ENCODE results near the gene ABI3BP. TPM values are rescaled to one million over a fixed set of nuclear protein-coding genes. Genes with fewer than 3 reads are reported as not detected.

Gene ABI3BP
- total and polyA plus RNA-seq, 4 donors = 5.4 to 49.5 (median 39.3) TPM

DNA sequence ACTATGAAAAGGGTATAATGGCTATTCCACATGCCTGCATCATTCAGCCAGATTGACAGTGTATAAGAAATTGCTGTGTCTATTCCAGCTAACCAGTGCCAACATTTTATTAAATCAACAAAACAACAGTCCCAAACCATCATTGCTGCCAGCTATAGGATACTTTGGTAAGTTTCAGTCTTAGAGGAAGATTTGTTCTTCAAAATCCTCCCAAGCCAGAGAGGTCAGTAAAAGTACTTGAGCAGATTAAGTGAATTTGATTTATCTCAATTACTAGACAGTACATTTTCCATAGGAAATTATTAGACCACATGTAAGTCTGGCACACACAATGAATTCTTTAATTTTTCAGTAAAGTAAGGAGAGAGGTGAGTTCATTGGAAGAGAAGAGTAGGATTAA, 233.3 kb downstream of the ABI3BP start:
- DNase-seq (ENCODE audit: low read depth in 4 of 6, low spot score in 6 of 6) = no peak
- Histone ChIP-seq H3K4me3 (ENCODE audit: low read depth, low read length) (no peak overlapping the region), H3K36me3 (ENCODE audit: control insufficient read depth, insufficient read depth, low read length) (no peaks in the 10 kb centered on the region), H3K9me3 (ENCODE audit: control insufficient read depth, insufficient read depth, low read length) (no peaks in the 10 kb centered on the region), H3K4me1 (ENCODE audit: control insufficient read depth, insufficient read depth, low read length) (no peaks in the 10 kb centered on the region), H3K27ac (ENCODE audit: low read depth, low read length) (no peak overlapping the region), H3K27me3 (ENCODE audit: control insufficient read depth, insufficient read depth, low read length) (no peaks in the 10 kb centered on the region)

DNA sequence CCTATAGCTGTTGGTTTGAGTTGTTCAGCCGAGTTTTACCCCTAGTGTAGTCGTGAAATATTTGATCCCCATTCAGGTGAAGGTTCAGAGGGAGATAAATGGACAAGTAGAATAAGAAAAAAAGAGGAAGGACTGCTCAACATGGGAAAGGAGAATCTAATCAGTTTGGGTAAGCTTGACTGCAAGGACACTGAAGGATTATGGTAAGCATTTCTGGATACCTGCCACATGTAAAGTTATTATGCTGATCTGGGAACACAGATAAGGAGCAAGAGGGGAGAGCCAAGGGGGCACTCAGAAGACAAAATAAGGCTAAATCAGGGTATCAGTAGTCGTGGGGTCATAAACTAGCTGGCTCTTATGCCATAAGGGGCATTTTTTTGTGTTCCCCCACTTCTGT, 234.1 kb downstream of the ABI3BP start:
- no peak for DNase-seq (ENCODE audit: low read depth in 4 of 6, low spot score in 6 of 6)

GRCh38 chr3:100756441-100756840, 236.8 kb downstream of the ABI3BP start:
- H3K27me3 ChIP-seq (ENCODE audit: control insufficient read depth, insufficient read depth, low read length) = no peaks in the 10 kb centered on the region
- H3K4me3 ChIP-seq (ENCODE audit: low read depth, low read length) = no peak overlapping the region
- DNase-seq (ENCODE audit: low read depth in 4 of 6, low spot score in 6 of 6) = peak in 3 of 6 donors; percentile 2 to 52 (median 38)
- no peaks in the 10 kb centered on the region for H3K4me1 ChIP-seq (ENCODE audit: control insufficient read depth, insufficient read depth, low read length)
- no peaks in the 10 kb centered on the region for H3K36me3 ChIP-seq (ENCODE audit: control insufficient read depth, insufficient read depth, low read length)
- no peak overlapping the region for H3K27ac ChIP-seq (ENCODE audit: low read depth, low read length)
- H3K9me3 ChIP-seq (ENCODE audit: control insufficient read depth, insufficient read depth, low read length) = no peaks in the 10 kb centered on the region
- 45% methylated on average over 1 of the region's 2 CpGs for whole genome bisulfite sequencing (ENCODE audit: insufficient coverage)

More for the DNA sequence above, 234.1 kb downstream of the ABI3BP start:
- H3K36me3 ChIP-seq (ENCODE audit: control insufficient read depth, insufficient read depth, low read length) = no peaks in the 10 kb centered on the region
- H3K27ac ChIP-seq (ENCODE audit: low read depth, low read length) = no peak overlapping the region
- H3K4me1 ChIP-seq (ENCODE audit: control insufficient read depth, insufficient read depth, low read length) = no peaks in the 10 kb centered on the region
- H3K9me3 ChIP-seq (ENCODE audit: control insufficient read depth, insufficient read depth, low read length) = no peaks in the 10 kb centered on the region
- WGBS (ENCODE audit: insufficient coverage) = 86% methylated on average over 3 of the region's 3 CpGs
- no peak overlapping the region for H3K4me3 ChIP-seq (ENCODE audit: low read depth, low read length)
- H3K27me3 ChIP-seq (ENCODE audit: control insufficient read depth, insufficient read depth, low read length) = no peaks in the 10 kb centered on the region

DNA sequence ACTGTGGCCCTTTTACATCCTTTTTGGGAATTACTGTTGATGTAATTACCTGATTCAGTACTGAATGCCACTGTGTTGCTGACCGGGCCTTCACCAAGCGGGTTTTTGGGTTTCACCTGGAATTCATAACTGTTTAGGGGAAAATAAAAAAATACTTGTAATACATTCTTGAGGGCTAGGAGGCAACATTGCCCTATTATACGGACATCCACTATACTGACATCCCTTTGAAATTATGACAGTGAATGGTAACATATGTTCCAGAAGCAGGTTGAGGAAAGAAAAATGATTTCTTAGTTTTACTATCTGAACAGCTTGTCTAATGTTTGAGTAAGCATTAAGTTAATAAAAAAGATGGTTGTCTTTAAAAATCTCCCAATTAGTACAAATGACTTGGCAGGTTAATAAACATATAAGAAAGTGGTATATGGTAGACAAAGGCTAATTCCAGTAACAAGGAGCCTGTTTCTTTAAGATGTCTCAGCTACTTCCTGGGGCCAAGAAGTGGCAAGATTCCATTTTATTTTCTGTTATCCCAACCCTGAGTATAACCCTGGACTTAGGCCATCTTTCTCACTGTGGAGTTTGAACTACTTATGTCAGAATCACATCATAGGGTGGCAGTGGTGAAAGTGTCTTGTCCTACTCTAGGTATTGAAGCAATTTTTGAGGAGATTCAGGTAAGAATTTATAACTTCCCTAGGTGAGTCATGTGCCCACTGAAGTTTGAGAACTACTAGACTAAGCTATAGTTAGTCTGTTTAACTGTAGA, 238.5 kb downstream of the ABI3BP start:
- Histone ChIP-seq H3K4me3 (ENCODE audit: low read depth, low read length) (no peak overlapping the region), H3K36me3 (ENCODE audit: control insufficient read depth, insufficient read depth, low read length) (no peaks in the 10 kb centered on the region), H3K27ac (ENCODE audit: low read depth, low read length) (no peak overlapping the region), H3K27me3 (ENCODE audit: control insufficient read depth, insufficient read depth, low read length) (no peaks in the 10 kb centered on the region), H3K4me1 (ENCODE audit: control insufficient read depth, insufficient read depth, low read length) (no peaks in the 10 kb centered on the region), H3K9me3 (ENCODE audit: control insufficient read depth, insufficient read depth, low read length) (no peaks in the 10 kb centered on the region)
- peak in 1 of 6 donors; percentile 26 for DNase-seq (ENCODE audit: low read depth in 4 of 6, low spot score in 6 of 6)
- WGBS (ENCODE audit: insufficient coverage) = no CpG with 5 or more reads among the region's 3 CpGs

DNA sequence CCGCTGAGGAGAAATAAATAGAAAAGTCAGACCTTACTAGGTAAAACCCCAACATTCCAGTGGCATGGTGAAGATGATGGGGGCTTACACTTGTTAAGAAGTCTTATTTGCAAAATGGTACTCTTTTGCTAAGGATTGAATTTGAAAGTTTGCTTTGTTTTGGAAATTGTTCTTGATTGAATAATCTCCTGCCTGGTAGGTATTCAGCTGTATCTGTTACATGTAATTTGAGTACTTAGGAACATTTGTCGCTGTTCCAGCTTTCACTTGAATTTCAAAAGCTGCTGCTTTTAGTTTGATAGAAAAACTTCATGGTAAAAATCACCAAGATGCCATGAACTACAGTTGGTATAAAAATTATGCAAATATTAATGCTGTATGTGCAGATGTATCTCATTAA, 239.4 kb downstream of the ABI3BP start:
- H3K4me1 ChIP-seq (ENCODE audit: control insufficient read depth, insufficient read depth, low read length) = no peaks in the 10 kb centered on the region
- H3K27me3 ChIP-seq (ENCODE audit: control insufficient read depth, insufficient read depth, low read length) = no peaks in the 10 kb centered on the region
- peak in 1 of 6 donors; percentile 4 for DNase-seq (ENCODE audit: low read depth in 4 of 6, low spot score in 6 of 6)
- H3K27ac ChIP-seq (ENCODE audit: low read depth, low read length) = no peak overlapping the region
- H3K9me3 ChIP-seq (ENCODE audit: control insufficient read depth, insufficient read depth, low read length) = no peaks in the 10 kb centered on the region
- no CpG with 5 or more reads among the region's 2 CpGs for WGBS (ENCODE audit: insufficient coverage)
- no peaks in the 10 kb centered on the region for H3K36me3 ChIP-seq (ENCODE audit: control insufficient read depth, insufficient read depth, low read length)
- no peak overlapping the region for H3K4me3 ChIP-seq (ENCODE audit: low read depth, low read length)

- Histone ChIP-seq H3K27ac (ENCODE audit: low read depth, low read length) (no peak overlapping the region), H3K4me1 (ENCODE audit: control insufficient read depth, insufficient read depth, low read length) (no peaks in the 10 kb centered on the region)
- no CpG with 5 or more reads among the region's 2 CpGs for WGBS (ENCODE audit: insufficient coverage)
These were observed 244.3 kb downstream of the ABI3BP start for GRCh38 chr3:100748967-100749366.

DNA sequence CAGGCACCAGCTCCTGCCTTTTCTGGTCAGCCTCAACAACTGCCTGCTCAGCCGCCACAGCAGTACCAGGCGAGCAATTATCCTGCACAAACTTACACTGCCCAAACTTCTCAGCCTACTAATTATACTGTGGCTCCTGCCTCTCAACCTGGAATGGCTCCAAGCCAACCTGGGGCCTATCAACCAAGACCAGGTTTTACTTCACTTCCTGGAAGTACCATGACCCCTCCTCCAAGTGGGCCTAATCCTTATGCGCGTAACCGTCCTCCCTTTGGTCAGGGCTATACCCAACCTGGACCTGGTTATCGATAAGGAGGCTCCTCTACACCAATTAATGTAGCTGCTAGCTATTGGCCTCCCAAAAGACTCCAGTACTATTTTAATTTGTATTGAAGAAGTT, 245.0 kb downstream of the ABI3BP start:
- 98% methylated on average over 5 of the region's 6 CpGs for WGBS (ENCODE audit: insufficient coverage)
- H3K4me1 ChIP-seq (ENCODE audit: control insufficient read depth, insufficient read depth, low read length) = no peaks in the 10 kb centered on the region
- peaks cover 8% of the 10 kb centered on the region for H3K36me3 ChIP-seq (ENCODE audit: control insufficient read depth, insufficient read depth, low read length)
- no peak overlapping the region for H3K4me3 ChIP-seq (ENCODE audit: low read depth, low read length)
- no peak overlapping the region for H3K27ac ChIP-seq (ENCODE audit: low read depth, low read length)
- DNase-seq (ENCODE audit: low read depth in 4 of 6, low spot score in 6 of 6) = no peak
- H3K27me3 ChIP-seq (ENCODE audit: control insufficient read depth, insufficient read depth, low read length) = no peaks in the 10 kb centered on the region
- H3K9me3 ChIP-seq (ENCODE audit: control insufficient read depth, insufficient read depth, low read length) = no peaks in the 10 kb centered on the region

More at GRCh38 chr3:100748967-100749366, 244.3 kb downstream of the ABI3BP start:
- no peak overlapping the region for H3K4me3 ChIP-seq (ENCODE audit: low read depth, low read length)
- no peak for DNase-seq (ENCODE audit: low read depth in 4 of 6, low spot score in 6 of 6)
- H3K27me3 ChIP-seq (ENCODE audit: control insufficient read depth, insufficient read depth, low read length) = no peaks in the 10 kb centered on the region
- H3K9me3 ChIP-seq (ENCODE audit: control insufficient read depth, insufficient read depth, low read length) = no peaks in the 10 kb centered on the region
- peaks cover 8% of the 10 kb centered on the region for H3K36me3 ChIP-seq (ENCODE audit: control insufficient read depth, insufficient read depth, low read length)

DNA sequence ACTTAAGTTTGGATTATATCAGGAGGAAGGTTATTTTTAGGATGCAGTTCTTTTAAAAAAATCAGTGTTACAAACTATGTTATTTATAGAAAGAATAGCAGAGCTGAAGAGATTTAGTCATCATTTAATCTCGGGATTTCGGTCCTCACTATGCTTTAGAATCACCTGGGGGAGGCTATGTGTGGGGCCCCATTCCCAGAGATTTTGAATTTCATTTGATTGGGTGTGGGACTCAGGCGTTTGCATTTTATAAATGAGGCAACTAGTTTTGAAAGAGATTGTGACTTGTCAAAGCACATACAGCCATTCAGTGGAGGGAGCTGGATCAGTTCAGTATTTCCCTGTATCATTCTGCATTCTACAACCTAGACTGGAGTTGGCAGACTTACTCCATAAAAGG, 247.1 kb downstream of the ABI3BP start:
- Histone ChIP-seq H3K4me3 (ENCODE audit: low read depth, low read length) (no peak overlapping the region), H3K36me3 (ENCODE audit: control insufficient read depth, insufficient read depth, low read length) (peaks cover 8% of the 10 kb centered on the region), H3K9me3 (ENCODE audit: control insufficient read depth, insufficient read depth, low read length) (no peaks in the 10 kb centered on the region), H3K27ac (ENCODE audit: low read depth, low read length) (no peak overlapping the region), H3K27me3 (ENCODE audit: control insufficient read depth, insufficient read depth, low read length) (no peaks in the 10 kb centered on the region), H3K4me1 (ENCODE audit: control insufficient read depth, insufficient read depth, low read length) (no peaks in the 10 kb centered on the region)
- DNase-seq (ENCODE audit: low read depth in 4 of 6, low spot score in 6 of 6) = no peak
- WGBS (ENCODE audit: insufficient coverage) = 100% methylated on average over 1 of the region's 3 CpGs

DNA sequence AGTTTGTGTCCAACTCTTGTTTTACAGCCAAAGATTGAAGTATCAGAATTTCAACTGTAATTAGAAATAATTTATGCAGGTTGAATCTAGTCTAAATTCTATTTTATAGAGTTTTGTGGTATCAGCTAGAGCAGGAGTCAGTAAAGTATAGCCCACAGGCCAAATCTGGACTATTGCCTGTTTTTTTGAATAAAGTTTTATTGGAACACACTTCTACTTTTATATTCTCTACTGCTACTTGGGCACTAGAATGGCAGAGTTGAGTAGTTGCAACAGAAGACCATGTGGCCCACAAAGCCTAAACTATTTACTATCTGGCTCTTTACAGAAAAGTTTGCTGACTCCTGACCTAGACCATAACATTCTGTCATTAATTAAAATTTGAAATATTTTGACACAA, 247.6 kb downstream of the ABI3BP start:
- Histone ChIP-seq H3K27ac (ENCODE audit: low read depth, low read length) (no peak overlapping the region), H3K9me3 (ENCODE audit: control insufficient read depth, insufficient read depth, low read length) (no peaks in the 10 kb centered on the region)

DNA sequence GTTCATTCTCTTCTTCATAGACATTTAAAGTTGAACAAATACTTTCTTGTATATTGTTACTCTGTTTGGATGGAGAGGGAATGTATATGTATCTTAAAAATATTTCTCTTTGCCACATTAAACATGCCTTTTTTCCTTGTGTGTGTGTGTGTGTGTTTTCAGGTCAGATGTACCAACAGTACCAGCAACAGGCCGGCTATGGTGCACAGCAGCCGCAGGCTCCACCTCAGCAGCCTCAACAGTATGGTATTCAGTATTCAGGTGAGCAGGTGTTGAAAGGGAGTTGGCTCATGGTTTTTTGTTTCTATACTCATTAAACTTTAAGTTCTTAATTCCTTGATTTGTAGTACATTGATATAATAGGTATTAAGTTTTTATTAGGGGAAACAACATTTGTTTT, 248.6 kb downstream of the ABI3BP start:
- WGBS (ENCODE audit: insufficient coverage) = no CpG with 5 or more reads among the region's 2 CpGs
- Histone ChIP-seq H3K4me1 (ENCODE audit: control insufficient read depth, insufficient read depth, low read length) (no peaks in the 10 kb centered on the region), H3K27me3 (ENCODE audit: control insufficient read depth, insufficient read depth, low read length) (no peaks in the 10 kb centered on the region), H3K9me3 (ENCODE audit: control insufficient read depth, insufficient read depth, low read length) (no peaks in the 10 kb centered on the region), H3K4me3 (ENCODE audit: low read depth, low read length) (no peak overlapping the region), H3K27ac (ENCODE audit: low read depth, low read length) (no peak overlapping the region), H3K36me3 (ENCODE audit: control insufficient read depth, insufficient read depth, low read length) (peaks cover 8% of the 10 kb centered on the region)
- DNase-seq (ENCODE audit: low read depth in 4 of 6, low spot score in 6 of 6) = no peak

More for the DNA sequence above, 247.6 kb downstream of the ABI3BP start:
- Histone ChIP-seq H3K4me3 (ENCODE audit: low read depth, low read length) (no peak overlapping the region), H3K36me3 (ENCODE audit: control insufficient read depth, insufficient read depth, low read length) (peaks cover 8% of the 10 kb centered on the region), H3K4me1 (ENCODE audit: control insufficient read depth, insufficient read depth, low read length) (no peaks in the 10 kb centered on the region), H3K27me3 (ENCODE audit: control insufficient read depth, insufficient read depth, low read length) (no peaks in the 10 kb centered on the region)
- no peak for DNase-seq (ENCODE audit: low read depth in 4 of 6, low spot score in 6 of 6)

All from spinal cord (tissue), 10 donors.